Inferior parietal cortex (tissue), 1 donor: ENCODE results near the gene SCPEP1.
"Not testable (repeated sequence)": the region's sequence is repeated elsewhere in the genome, so short reads cannot be mapped to it uniquely, and the experiment has no call there.

Experiments used
- DNase-seq: peaks from one replicate; pipeline ENCODE4 v3.0.0-alpha.2; 2016; ENCODE audit errors: extremely low spot score

The SCPEP1 gene

DNA sequence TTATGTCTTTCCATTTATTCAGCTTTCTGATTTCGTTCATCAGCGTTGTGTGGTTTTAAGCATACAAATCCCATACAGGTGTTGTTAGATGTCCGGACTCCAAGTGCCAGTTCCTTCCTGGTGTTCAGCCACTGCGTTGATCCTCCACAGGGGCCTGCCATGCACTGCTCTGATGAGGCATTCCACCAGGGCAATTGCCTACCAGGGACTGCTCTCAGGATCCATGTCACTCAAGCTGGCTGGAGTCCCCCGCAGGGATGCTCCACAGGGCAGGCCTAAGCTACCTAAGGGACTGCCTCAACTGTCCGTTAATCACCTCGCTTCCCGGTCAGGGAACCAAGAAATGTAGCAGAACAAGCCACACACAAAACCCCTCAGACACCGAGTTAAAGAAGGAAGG lies 12.7 kb upstream of the SCPEP1 start:
- not testable (repeated sequence) for DNase-seq

DNA sequence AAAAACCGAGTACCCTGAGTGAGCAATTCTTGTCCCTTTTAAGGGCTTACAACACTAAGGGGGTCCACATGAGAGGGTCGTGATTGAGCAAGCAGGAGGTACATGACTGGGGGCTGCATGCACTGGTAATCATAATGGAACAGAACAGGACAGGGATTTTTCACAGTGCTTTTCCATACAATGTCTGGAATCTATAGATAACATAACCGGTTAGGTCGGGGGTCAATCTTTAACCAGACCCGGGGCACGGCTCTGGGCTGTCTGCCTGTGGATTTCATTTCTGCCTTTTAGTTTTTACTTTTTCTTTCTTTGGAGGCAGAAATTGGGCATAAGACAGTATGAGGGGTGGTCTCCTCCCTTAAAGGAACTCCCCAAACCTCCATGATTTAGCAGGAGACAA lies 12.2 kb upstream of the SCPEP1 start:
- DNase-seq: not testable (repeated sequence)

DNA sequence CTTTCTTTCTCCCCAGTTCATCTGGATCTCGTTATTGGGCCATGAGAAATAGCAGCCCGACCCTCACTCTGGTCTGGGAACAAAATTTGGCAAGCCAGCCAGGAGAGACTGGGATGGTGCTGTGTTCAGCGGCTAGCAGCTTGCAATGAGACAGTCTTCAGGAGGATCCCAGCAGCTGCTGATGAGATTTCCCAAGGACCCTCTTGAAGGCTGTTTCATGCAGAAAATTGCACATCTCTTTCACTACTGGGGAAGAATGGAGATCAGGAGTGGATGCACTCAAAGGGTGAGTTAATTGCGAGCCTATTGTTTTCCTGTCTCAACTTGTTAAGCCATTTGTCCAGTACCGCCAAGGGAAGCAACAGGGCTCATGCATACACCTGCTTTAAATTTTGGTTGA lies 11.6 kb upstream of the SCPEP1 start:
- DNase-seq: no peak

DNA sequence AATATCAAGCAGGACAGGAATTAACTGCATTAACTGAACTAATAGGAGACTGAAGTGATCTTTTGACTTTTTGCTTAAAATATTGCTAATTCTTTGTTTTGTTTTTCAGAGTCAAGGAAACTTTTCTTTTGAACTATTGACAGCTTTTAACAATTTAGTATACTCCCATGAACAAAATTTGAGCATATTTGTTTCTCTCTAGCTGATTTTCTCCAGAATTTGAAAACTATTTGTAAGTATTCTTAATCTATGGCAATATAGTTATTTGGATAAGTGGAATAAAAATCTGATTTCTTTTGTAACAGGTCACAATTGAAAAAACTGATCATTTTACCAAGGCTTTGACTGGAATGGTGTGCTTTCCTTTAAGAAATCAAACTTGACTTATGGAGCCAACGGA lies 7.0 kb upstream of the SCPEP1 start:
- DNase-seq: no peak

DNA sequence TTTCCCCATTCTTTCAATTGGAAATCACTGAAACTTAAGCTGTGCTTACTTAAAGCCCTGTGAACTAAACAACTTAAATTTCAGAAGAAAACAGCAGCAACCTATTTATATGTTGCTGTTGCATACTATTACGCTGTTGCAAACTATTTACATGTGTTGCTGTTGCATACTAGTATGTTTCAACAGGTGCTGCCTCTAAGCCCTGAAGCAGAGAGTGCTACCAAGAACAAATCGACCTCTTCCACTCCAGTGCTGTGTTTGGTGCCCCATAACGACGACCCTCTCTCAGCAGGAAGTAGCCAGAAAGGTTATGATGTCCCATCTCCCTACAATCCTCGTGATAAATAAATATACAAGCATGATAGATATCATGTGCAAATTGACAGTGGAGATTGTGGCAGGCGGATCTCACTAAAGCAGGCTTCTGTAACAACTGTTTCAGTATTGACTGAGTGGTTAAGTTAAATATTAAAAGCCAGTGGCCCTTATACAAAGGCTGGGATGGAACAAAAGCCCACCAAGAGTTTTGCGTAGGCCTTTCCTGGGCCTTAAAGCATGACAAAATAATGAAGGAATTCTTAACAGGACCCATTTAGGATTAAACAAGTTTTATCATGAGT lies 5.7 kb upstream of the SCPEP1 start:
- no peak for DNase-seq

DNA sequence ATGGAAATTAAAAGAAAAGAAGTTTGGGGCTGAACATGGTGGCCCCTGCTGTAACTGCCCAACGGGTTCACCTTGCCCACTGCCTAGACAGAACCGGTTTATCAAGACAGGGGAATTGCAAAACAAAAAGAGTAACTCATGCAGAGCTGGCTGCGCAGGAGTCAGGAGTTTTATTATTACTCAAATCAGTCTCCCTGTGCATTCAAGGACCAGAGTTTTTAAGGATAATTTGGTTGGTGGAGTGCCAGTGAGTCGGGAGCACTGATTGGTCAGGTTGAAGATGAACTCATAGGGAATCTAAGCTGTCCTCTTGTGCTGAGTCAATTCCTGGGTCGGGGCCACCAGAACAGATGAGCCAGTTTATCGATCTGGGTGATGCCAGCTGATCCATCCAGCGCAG lies 4.4 kb upstream of the SCPEP1 start:
- DNase-seq: no peak

DNA sequence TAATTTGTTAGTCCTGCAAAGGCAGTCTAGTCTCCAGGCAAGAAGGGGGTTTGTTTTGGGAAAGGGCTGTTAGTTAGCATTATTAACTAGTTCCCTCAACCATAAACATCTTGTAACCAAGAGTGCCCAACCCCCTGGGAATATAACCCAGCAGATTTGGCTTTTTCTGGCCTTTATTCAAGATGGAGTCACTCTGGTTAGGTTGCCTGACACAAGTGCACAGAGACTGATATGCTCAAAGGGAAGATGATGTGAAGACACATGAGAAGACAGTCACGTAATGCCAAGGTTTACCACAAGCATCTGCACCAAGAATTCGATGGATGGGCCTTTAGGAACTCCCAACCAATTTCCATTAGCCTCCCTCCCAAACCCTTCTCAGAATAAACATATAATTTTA lies 3.9 kb upstream of the SCPEP1 start:
- no peak for DNase-seq

DNA sequence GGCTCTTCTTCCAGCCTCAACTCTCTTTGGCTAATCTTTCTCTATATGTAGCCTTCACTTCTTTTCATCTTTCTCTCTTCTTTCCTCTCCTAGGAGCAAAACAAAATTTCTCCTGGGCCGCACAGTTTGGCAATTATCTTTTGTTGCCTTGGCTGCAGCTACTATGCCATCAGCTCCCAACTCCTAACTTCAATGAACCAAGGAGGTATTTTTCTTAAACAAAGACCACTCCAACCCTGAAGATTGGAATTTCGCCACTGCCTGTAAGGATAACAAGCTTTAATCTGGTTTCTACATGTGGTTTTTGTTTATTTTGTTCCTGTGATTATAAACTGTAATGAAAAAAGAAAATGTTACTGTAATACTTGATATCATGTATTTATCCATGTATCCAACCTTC lies 2.3 kb upstream of the SCPEP1 start:
- DNase-seq: no peak

DNA sequence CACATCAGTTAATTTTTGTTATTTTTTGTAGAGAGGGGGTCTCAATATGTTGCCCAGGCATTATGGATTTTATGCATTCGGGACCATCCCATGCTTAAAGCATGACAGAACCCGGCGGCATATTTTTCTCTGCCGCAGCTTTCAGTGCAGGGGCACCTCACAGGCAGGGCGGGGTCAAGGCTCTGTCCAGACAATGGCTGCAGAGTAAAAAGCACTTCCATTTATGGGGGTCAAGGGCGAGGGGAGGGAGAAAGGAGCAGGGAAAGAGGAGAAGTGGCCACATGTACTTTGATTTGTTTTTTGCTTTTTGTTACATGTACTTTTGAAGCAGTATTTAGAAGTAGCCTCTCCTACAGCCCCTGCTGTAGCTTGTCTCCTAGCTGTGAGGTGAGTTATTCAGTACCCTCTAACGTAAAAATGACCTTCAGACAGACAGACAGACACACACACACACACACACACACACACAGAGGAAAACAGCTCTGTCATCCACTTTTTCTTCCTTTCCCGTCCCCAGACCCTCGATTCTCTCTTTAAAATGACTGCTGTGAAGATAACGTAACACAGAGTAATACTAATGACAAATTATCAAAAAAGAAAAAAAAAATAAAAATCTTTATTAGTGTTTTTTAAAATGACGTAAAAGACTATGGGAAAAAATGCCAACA lies 856 bp upstream of the SCPEP1 start:
- DNase-seq: no peak

DNA sequence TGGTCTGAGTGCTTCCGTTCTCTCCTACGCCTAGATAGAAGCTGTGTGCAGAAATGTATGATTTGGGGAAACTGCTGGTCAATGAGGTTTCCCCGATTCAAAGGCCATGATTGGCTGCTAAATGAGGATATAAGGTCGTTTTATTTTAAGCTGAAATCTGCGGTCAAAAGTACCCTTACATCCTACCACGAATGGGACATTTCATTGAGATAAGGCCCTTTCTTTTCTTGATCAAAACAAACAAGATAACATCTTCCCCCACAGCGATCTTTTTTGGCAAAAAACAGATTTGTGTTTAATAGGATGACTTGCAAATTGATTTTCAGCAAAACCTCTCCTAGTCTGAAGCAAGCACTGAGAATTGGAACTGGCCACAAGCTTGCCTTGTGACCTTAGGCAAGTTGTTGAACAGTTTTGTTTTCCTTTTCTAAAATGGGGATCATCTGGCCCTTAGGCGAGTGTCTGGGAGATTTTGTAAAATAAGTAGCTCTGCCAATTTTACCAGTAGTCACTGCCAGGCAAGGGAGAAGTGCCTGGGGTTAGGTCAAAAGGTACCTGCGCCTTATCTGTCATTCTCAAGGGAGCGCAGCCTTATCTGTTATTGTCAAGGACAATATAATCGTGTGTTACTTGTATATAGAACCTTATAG lies 635 bp downstream of the SCPEP1 start:
- DNase-seq: peak; percentile 53

DNA sequence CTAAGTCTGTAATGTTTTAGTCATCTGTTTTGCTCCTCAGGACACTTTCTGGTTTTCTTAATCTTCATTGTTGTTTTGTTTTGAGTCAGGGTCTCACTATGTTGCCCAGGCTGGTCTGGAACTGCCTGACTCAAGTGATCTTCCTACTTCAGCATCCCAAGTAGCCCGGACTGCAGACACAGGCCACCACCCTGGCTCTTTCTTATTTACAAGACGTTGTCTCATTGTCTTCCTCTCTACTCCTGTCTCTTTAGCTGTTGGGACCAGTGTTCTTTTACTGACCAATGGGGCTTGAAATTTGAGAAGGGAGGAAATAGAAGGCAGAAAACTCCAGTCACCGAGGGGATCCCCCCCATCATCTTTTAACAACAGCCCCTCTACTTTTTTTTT lies 1.2 kb downstream of the SCPEP1 start:
- no peak for DNase-seq

DNA sequence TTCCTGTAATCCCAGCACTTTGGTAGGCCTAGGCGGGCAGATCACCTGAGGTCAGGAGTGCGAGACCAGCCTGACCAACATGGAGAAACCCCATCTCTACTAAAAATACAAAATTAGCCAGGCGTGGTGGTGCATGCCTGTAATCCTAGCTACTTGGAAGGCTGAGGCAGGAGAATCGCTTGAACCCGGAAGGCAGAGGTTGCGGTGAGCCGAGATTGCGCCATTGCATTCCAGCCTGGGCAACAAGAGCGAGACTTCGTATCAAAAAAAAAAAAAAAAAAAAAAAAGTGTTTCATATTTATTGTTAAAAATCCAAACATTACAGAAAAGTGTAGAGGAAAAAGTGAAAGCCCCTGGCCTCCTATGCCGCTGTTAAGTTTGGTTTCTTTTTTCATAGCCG lies 2.6 kb downstream of the SCPEP1 start:
- DNase-seq: not testable (repeated sequence)

DNA sequence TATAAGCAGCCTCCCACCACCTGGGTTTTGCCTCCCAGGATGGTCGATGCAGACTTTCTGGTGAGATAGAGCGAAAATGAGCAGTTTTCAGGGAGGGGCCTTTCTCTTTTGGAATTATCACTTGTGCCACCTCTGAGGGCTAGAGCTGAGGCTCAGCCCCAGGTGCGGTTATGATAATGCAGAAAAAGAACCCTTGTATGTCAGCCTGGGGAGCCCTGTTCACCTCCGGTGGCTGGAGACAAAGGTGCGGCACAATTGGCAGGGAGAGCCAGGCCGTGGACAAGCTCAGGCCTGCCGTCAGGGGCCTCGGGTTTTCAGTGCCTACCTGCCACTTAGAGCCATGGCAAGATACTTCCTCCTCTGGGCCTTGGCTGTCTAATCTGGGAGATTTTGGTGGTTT lies 4.4 kb downstream of the SCPEP1 start:
- no peak for DNase-seq

DNA sequence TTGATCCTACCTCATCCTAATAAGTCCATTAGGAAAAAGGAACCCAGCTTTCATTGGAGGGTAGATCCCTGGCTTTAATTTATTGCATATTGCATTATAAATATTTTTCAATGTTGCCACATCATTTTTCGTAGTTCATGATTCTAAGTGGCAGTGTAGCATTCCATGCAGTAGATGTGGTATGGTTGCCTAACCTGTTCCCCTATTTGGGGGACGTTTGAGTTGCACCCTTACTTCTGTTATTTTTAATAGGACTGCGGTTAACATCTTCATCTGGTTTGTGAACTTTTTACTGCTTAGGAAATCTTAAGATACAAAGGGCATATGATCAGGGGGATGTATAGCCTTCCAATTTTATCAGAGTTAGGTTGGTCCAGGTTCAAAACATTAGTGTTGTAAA lies 5.4 kb downstream of the SCPEP1 start:
- DNase-seq: no peak

DNA sequence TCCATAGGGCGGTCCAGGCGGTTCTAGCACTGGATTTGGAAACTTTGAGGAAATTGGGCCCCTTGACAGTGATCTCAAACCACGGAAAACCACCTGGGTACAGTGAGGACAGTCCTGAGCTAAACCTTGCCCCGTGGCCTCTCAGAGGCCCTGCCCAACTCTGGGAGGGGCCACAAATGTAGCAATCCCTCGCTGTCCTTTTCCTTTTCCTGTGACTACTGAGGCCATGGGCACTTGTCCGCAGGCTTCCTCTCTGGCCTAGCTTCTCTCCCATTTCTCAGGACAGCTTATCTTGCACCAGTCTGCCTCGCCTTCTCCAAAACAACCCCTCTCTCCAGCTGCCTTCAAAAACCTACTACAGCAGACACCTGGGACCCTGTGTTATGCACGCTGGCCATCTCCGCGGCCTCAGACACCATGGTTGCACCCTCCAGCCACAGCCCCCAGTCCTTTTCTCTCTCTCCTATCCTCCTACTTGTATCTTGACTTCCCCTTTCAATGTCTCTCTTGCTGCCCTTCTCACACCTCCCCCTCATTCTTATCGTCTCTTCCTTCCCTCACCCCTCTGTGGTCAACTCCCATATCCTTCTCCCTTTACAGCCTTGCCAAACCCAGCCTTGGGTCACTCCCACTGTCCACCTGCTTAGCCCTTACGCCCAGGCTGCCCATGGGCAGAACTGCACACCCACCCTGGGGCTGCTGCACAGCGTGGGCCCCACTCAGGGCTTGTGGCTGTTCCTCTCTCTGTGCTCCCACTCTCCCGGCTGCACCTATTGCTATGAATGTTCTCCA lies 7.6 kb downstream of the SCPEP1 start:
- DNase-seq: no peak

DNA sequence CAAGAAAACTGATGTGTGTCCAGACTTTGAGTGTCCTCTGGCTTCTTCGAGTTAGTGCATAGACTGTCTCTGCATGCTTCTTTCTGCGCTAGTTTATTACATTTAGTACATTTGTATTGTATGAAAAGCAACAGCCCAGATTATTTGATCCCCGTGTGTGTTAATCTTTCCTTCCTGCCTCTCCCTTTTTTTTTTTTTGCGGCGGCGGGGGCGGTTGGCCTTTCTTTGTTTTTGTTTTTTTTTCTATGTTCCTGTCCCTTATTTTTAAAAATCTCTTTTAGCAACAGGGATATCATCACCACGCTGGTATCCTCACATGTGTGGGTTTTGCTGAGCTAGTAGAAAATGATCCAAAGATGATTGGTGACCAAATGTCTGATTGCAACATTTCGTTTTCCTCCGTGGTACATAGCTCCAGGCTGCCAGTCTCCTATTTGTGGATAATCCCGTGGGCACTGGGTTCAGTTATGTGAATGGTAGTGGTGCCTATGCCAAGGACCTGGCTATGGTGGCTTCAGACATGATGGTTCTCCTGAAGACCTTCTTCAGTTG lies 9.4 kb downstream of the SCPEP1 start:
- no peak for DNase-seq

DNA sequence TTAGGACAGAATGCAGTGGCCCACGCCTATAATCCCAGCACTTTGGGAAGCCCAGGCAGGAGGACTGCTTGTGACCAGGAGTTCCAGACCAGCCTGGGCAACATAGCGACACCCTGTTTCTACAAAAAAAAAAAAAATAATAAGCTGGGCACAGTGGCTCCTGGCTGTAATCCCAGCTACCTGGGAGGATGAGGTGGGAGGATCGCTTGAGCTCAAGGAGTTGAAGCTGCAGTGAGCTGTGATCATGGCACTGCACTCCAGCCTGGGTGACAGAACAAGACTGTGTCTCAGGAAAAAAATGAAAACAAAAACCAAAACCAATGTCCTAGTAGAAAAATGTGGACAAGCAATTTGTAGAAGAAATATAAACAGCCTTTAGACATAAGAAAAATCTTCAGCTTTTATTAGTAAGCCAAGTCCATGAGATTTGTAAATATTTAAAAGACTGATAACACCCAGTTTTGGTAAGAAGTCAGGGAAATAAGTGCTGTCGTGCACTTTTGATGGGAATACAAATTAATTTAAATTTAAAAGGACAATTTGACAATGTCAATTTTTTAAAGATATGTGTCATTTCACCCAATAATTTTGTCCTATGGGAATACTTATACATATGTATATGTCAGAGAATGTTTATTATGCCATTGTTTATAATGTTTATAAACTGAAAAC lies 11.1 kb downstream of the SCPEP1 start:
- DNase-seq: no peak

DNA sequence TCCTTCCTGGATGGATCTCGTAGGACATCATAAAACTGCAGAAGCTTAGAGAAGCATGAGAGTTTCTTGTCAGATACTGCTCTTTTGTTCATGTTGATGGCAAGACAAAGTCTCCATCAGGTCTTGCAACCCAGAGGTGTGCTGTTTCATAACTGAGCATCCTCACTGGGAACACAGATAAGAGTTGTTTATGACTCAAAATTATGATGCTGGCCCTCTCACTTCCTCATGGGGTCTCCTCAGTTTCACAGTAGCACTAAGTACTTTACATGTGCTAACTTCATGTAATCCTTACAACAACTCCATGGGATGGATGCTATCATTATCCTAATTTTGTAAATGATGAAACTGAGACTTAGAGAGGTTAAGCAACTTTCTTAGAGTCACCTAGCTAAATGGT lies 14.4 kb downstream of the SCPEP1 start:
- DNase-seq: no peak

DNA sequence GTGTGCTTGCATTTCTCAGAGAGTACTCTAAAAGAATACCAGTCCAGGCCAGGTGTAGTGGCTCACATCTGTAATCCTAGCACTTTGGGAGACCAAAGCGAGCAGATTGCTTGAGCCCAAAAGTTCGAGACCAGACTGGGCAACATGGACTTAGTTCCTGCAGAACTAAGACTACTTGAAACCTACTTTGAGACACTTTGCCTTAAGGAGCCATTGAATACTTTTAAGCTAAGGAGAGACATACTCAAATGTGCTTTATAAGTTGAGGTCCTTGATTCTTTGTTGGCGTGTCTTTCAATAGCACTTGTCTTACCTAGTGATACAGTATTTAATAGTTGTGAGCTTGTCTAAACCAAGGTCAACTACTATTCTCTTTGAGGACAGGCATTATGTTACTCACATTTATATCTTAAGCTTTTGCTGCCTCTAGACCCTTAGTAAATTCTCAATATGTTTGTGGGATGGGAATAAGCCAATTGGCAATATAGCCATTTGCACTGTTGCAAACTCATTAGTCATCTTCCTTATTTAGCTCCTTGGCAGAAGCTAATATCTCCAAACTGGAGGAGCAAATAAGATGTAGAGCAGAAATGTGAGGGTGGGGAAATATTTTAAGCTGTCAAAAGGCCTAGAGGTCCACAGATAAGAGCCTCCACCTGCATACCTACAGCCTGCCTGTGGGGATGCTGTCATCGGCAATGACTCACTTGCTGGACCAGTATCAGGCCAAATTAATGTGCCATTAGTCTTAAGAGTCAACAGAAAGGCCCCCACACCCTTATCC lies 16.3 kb downstream of the SCPEP1 start:
- no peak for DNase-seq

DNA sequence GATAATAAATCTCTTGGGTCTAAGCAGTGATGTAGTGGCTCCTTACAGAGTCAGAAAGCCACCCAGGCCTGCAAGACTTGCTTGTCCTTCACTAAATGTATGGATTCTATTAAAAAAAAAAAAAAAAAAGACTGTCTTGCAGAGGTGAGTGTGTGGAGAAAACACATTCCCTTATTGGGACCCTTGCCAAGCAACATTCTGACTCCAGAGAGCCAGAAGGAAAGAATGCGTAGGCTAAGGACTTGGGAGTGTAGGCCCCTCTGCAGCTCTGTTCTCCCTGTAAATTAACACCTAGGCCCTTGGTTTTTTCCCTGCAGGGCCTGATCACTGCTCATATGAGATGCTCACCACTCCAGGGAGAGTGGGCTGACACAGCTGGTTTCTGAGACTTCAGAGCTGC lies 17.8 kb downstream of the SCPEP1 start:
- DNase-seq: no peak

DNA sequence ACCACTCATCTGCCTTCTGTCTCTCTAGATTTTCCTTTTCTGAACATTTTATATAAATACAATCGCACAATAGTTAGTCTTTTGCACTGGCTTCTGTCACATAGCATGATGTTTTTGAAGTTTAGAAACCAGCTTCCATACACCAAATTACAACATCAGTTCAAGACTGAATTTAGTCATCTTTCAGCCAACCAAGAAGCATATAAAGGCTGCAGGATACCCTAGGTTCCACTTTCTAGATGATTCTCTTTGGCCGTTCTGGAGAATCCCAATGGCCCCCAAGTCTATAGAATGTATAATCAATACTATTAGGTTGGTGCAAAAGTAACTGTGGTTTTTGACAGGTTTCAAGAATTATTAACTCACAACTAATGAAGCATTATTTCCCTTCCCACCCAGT lies 19.4 kb downstream of the SCPEP1 start:
- no peak for DNase-seq
